Heart left ventricle (tissue), 16 donors: ENCODE data around the gene PEX10. TPM values are rescaled to one million over a fixed set of nuclear protein-coding genes. Genes with fewer than 3 reads are reported as not detected.

Source experiments
- ATAC-seq, 4 donors: fragments of 200-7000 bp; cut with Tn5 transposase; one replicate each; pipeline ENCODE4 v1.9.1; 2020 to 2022; ENCODE audit warnings: moderate library complexity in 4 of 4, mild to moderate bottlenecking in 3 of 4, moderate number of reproducible peaks in 1 of 4
- DNase-seq, 5 donors: peaks; one replicate each; pipeline ENCODE4 v3.0.0-alpha.2; 2020
- H3K27ac ChIP-seq, 12 donors: fragments of 200-600 bp; sonication (generic) in 4 of 12; one replicate each; pipeline versions ENCODE4 v1.5.0 to v1.8.0; 2016 to 2022; ENCODE audit warnings: mild to moderate bottlenecking in 2 of 12
- H3K27me3 ChIP-seq, 9 donors: fragments of 200-600 bp; sonication (generic) in 2 of 9; one replicate each; pipeline versions ENCODE4 v1.5.1 to v1.8.0; 2016 to 2022; ENCODE audit warnings: mild to moderate bottlenecking in 3 of 9
- H3K36me3 ChIP-seq, 9 donors: fragments of 200-600 bp; sonication (generic) in 2 of 9; one replicate each; pipeline versions ENCODE4 v1.5.0 to v1.8.0; 2018 to 2022; ENCODE audit warnings: mild to moderate bottlenecking in 2 of 9
- H3K4me1 ChIP-seq, 12 donors: fragments of 200-600 bp; sonication (generic) in 4 of 12; one replicate each; pipeline versions ENCODE4 v1.5.0 to v1.8.0; 2016 to 2022; ENCODE audit warnings: mild to moderate bottlenecking in 3 of 12
- H3K4me3 ChIP-seq, 12 donors: fragments of 200-600 bp; sonication (generic) in 4 of 12; one replicate each; pipeline versions ENCODE4 v1.5.0 to v1.8.0; 2017 to 2022; ENCODE audit warnings: mild to moderate bottlenecking in 9 of 12, moderate library complexity in 4 of 12
- H3K9me3 ChIP-seq, 12 donors: fragments of 200-600 bp; sonication (generic) in 4 of 12; one replicate each; pipeline versions ENCODE4 v1.5.0 to v1.8.0; 2016 to 2022; ENCODE audit warnings: mild to moderate bottlenecking in 1 of 12
- CTCF ChIP-seq, 12 donors: fragments of 200-600 bp; sonication (generic) in 4 of 12; IDR thresholded peaks; one replicate each; pipeline versions ENCODE4 v1.5.0 to v1.8.0; 2018 to 2022; ENCODE audit warnings: antibody characterized with exemption in 12 of 12, mild to moderate bottlenecking in 5 of 12
- POLR2A ChIP-seq, 2 donors: fragments of 450-650 bp; IDR thresholded peaks; one replicate each; pipeline ENCODE4 v1.6.1; 2017; ENCODE audit warnings: antibody characterized with exemption in 2 of 2, mild to moderate bottlenecking in 2 of 2, moderate library complexity in 2 of 2
- WGBS, 4 donors: extraction: QIAGEN DNeasy Blood & Tissue Kit in 2 of 4; methylation state at CpG; one replicate each; pipeline versions ENCODE4 v1.1.5 to v1.1.7; 2013 to 2018; 5-methylcytosine and 5-hydroxymethylcytosine counted together
- intact Hi-C, 10 donors: fragments of 100-400 bp; cut with DNase I; formaldehyde crosslinking; loops; one replicate each; pipeline versions ENCODE4 v1.11.1 to v1.14.2; 2022
- polyA plus RNA-seq, 2 donors: library from polyadenylated mRNA; stranded (reverse); fragments of 200-250 nt; gene quantifications; one replicate each; pipeline ENCODE4 v1.2.3, GENCODE V29; 2013
- total RNA-seq, 9 donors: library from RNA; depleted of rRNA in 2 of 9; stranded (reverse); fragments of >200 nt in 2 of 9; fragmentation: NEBNext Ultra II Directional in 3 of 9; extraction: Animal tissue kit (Norgen Biotek cat#: 25700) in 3 of 9; gene quantifications; one replicate each; pipeline versions ENCODE4 v1.1.0 to v1.2.4, GENCODE V29; 2016 to 2023
- donor health status: ischemic (EF 13 %, LVEDD 7.1; RV severe dilation, severe dysfunction).
- donor health status: healthy with polysubstance abuse.
- donor health status: DM: no; HTN: yes; CAD: no.
- donor health status: DM: no; HTN: no; CAD: no.
- donor health status: ischemic (EF 25% LVEDD 6.9; RV normal size, moderate dysfunction).
- donor health status: ischemic (EF 25% LVEDD 5.7; RV mildly dilated, moderate dysfunction).
- donor health status: healthy.
- donor health status: DM: yes; HTN: yes; CAD: no.
- donor health status: ischemic (EF 35%, LVEDD 5.7; RV mildly dilated, moderate dysfunction).
- donor health status: nonischemic (EF 11% LVEDD 7.7; RV severe dilation, severe dysfunction).
- donor health status: DM: yes; HTN: yes; CAD: no.
- donor health status: PGD.
- donor health status: ischemic (EF 29% LVEDD 5.4; RV normal size, mild dysfunction).
- donor health status: nonischemic (EF 23%, LVEDD 6.1; RV moderate dilation, normal function).

Gene PEX10
- total and polyA plus RNA-seq, 11 donors: 14.7 to 26.5 (median 18.6) TPM

DNA sequence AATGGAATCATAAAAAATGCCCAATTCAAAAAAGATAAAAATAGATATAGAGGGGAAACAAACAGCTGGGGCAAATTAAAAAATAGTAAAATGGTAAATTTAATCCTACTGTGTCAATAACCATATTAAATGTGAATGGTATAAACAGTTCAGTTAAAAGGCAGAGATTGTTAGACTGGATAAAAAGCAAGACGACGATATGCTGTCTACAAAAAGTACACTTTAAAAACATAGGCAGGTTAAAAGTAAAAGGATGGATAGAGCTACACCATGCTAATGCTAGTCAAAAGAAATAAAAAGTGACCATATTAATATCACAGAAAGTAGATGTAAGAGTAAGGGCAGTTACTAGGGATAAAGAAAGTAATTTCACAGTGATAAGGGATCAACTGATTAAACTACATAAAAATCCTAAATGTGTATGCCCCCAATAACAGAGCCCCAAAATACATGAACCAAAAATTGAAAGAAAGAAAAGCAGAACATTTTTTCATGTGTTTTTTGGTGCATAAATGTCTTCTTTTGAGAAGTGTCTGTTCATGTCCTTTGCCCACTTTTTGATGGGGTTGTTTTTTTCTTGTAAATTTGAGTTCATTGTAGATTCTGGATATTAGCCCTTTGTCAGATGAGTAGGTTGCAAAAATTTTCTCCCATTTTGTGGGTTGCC is 48.4 kb downstream of the PEX10 start:
- TF ChIP-seq CTCF (IDR thresholded peaks at IDR 0.05) (no peak), POLR2A (IDR thresholded peaks at IDR 0.05) (no peak)
- H3K4me1 ChIP-seq: no peaks in the 10 kb centered on the region
- H3K27ac ChIP-seq: no peak overlapping the region
- ATAC-seq: no peak
- no peak overlapping the region for H3K4me3 ChIP-seq
- H3K9me3 ChIP-seq: peaks cover 0 to 15% (median 0%) of the 10 kb centered on the region in 12 donors
- H3K27me3 ChIP-seq: no peaks in the 10 kb centered on the region
- intact Hi-C loops: no loop called here
- 96 to 100% (median 97%) methylated on average over 2 of the region's 2 CpGs for WGBS, 4 donors
- H3K36me3 ChIP-seq: no peaks in the 10 kb centered on the region
- DNase-seq: no peak

DNA sequence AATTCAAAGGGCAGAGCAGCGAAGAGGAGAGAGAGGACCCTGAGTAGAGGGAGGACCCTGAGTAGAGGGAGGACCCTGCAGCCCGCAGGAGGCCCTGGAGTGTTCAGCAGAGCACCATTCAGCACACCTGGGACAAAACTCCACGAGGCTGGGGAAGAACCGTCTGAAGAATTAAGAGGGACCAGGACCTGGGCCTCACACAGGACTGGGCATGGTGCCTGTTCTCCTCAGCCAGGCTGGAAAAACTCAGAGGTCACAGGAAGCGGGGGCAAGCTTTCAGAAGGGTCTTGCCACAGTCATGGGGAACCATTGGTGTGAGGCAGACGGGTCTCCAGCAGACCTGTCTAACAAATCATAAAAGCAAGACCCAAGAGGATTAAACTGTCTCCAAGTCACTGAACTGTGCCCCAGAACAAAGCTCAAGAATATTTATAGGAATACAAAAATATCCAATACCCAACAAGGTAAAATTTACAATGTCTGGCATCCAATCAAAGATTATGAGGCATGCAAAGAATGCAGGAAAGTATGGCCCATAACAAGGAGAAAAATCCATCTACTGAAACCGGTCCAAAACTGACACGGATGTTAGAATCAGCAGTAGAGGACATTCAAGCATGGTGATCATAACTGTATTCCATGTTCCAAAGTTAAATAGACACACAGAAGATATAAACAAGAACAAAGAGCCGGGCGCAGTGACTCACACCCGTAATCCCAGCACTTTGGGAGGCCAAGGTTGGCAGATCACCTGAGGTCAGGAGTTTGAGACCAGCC is 51.6 kb downstream of the PEX10 start:
- ATAC-seq (no peak), DNase-seq (peak in 1 of 5 donors; percentile 7)
- Histone ChIP-seq H3K4me3 (no peak overlapping the region), H3K9me3 (peaks cover 0 to 15% (median 0%) of the 10 kb centered on the region in 12 donors), H3K27me3 (no peaks in the 10 kb centered on the region), H3K27ac (no peak overlapping the region), H3K4me1 (no peaks in the 10 kb centered on the region), H3K36me3 (no peaks in the 10 kb centered on the region)
- intact Hi-C loops: no loop called here
- 78 to 89% (median 82%) methylated on average over 11 of the region's 11 CpGs for WGBS, 4 donors
- TF ChIP-seq CTCF (IDR thresholded peaks at IDR 0.05) (no peak), POLR2A (IDR thresholded peaks at IDR 0.05) (no peak)

- Histone ChIP-seq H3K27ac (no peak overlapping the region), H3K9me3 (peaks cover 0 to 12% (median 0%) of the 10 kb centered on the region in 12 donors), H3K4me3 (no peak overlapping the region), H3K27me3 (no peaks in the 10 kb centered on the region), H3K4me1 (no peaks in the 10 kb centered on the region), H3K36me3 (no peaks in the 10 kb centered on the region)
- intact Hi-C loops: no loop called here
- DNase-seq (peak in 3 of 5 donors; percentile 10 to 62 (median 18)), ATAC-seq (no peak)
- WGBS, 4 donors: 86 to 97% (median 91%) methylated on average over 21 to 24 of the region's 24 CpGs
- TF ChIP-seq CTCF (IDR thresholded peaks at IDR 0.05) (no peak), POLR2A (IDR thresholded peaks at IDR 0.05) (no peak)
Observed at GRCh38 chr1:2358651-2359640, 53.4 kb downstream of the PEX10 start.
